Common myeloid progenitor, CD34-positive (primary cell): ENCODE measurements around the gene SSNA1.

Source experiments
- CTCF ChIA-PET: fragments of 350-600 bp; sonication (Branson Sonifier 250); formaldehyde crosslinking; loops from one replicate; lab custom pipeline; 2021; ENCODE audit warnings: antibody characterized with exemption; lab: Charles Lee
- POLR2A ChIA-PET: fragments of 350-600 bp; sonication (Branson Sonifier 250); formaldehyde crosslinking; loops from one replicate; lab custom pipeline; 2021; ENCODE audit warnings: antibody characterized with exemption; lab: Charles Lee
- DNase-seq, 3 donors: peaks; one replicate each; pipeline versions ENCODE4 v3.0.0 to v3.0.0-alpha.2; 2013
- H3K27ac ChIP-seq, 2 experiments: 1 replicate in 1 of 2; 2 replicates in 1 of 2; pipeline ENCODE4 v1.7.0; 2013; ENCODE audit warnings: inconsistent platforms in 2 of 2, low read length in 2 of 2, mild to moderate bottlenecking in 2 of 2, low read depth in 1 of 2, moderate library complexity in 1 of 2; ENCODE audit not compliant: severe bottlenecking in 2 of 2, insufficient read depth in 1 of 2, poor library complexity in 1 of 2
- H3K27me3 ChIP-seq, 5 experiments: replicated peaks in 2 of 5; 1 replicate in 3 of 5; 2 replicates in 2 of 5; pipeline versions ENCODE4 v1.6.1 to v1.7.0; 2013; ENCODE audit warnings: low read length in 4 of 5, mild to moderate bottlenecking in 2 of 5, moderate library complexity in 2 of 5, inconsistent platforms in 1 of 5; ENCODE audit not compliant: insufficient read depth in 5 of 5, control insufficient read depth in 4 of 5
- H3K36me3 ChIP-seq, 4 experiments: 1 replicate in 2 of 4; 2 replicates in 2 of 4; pipeline versions ENCODE4 v1.6.1 to v1.7.0; 2013; ENCODE audit warnings: low read length in 3 of 4, control low read depth in 1 of 4, mild to moderate bottlenecking in 1 of 4; ENCODE audit not compliant: control insufficient read depth in 4 of 4, insufficient read depth in 4 of 4
- H3K4me1 ChIP-seq, 4 experiments: 1 replicate in 3 of 4; 2 replicates in 1 of 4; pipeline versions ENCODE4 v1.6.1 to v1.7.1; 2013; ENCODE audit warnings: low read length in 3 of 4, mild to moderate bottlenecking in 3 of 4, control low read depth in 1 of 4, inconsistent platforms in 1 of 4, moderate library complexity in 1 of 4; ENCODE audit not compliant: control insufficient read depth in 4 of 4, insufficient read depth in 4 of 4; ENCODE audit errors: control extremely low read depth in 1 of 4
- H3K4me3 ChIP-seq, 7 experiments: 1 replicate in 4 of 7; 2 replicates in 3 of 7; pipeline versions ENCODE4 v1.5.1 to v1.7.0; 2013; ENCODE audit warnings: mild to moderate bottlenecking in 7 of 7, low read length in 6 of 7, moderate library complexity in 6 of 7, inconsistent platforms in 2 of 7, low read depth in 2 of 7, control low read depth in 1 of 7; ENCODE audit not compliant: insufficient read depth in 4 of 7, control insufficient read depth in 1 of 7; ENCODE audit errors: extremely low read depth in 1 of 7
- H3K9me3 ChIP-seq, 5 experiments: 1 replicate in 4 of 5; 2 replicates in 1 of 5; pipeline versions ENCODE4 v1.6.1 to v1.7.1; 2013; ENCODE audit warnings: low read length in 4 of 5, mild to moderate bottlenecking in 2 of 5, inconsistent platforms in 1 of 5, low read depth in 1 of 5, moderate library complexity in 1 of 5; ENCODE audit not compliant: control insufficient read depth in 4 of 5, insufficient read depth in 2 of 5; ENCODE audit errors: control extremely low read depth in 1 of 5
- WGBS: methylation state at CpG from one replicate; pipeline ENCODE4 v1.1.5; 2013; ENCODE audit not compliant: insufficient coverage; 5-methylcytosine and 5-hydroxymethylcytosine counted together

The SSNA1 gene

DNA sequence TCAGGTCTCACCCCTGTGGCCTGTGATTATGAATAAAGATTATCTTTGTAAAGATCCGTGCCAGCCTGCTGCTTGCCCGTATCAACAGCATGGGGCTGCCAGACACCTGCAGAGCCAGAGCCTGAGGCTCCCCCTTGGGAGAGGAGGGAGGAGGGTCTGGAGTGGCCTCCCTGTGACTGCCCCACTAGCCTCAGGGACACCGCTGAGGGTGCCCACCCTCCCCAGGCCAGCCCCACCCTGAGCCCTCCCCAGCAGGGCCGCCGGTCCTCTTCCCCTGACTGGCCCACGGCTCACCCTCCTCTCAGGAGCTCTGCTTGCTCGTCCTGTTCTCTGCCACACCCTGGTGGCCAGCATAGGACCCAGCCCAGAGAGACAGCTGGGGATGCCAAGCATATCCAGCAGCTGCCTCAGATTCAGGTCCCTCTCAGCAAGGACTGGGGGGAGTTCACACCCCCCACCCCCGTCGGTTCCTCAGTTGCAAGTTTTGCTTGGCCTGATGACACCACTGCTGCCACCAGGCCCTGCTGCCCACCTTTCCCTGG is 1.9 kb downstream of the SSNA1 start:
- Histone ChIP-seq H3K36me3 (peaks cover 5 to 53% (median 26%) of the 10 kb centered on the region in 4 experiments), H3K27me3 (no peaks in the 10 kb centered on the region), H3K4me1 (peaks cover 3 to 39% (median 36%) of the 10 kb centered on the region in 4 experiments), H3K9me3 (no peaks in the 10 kb centered on the region), H3K27ac (peak overlapping the region in 1 of 2 experiments; percentile 90), H3K4me3 (peak overlapping the region in 2 of 7 experiments; percentile 98 to 99)
- ChIA-PET CTCF (interaction anchor here (0.8 to 6.1 kb wide), 10 partner anchors 8 to 59 kb away, joined by 3 to 33 read pairs (median 6); partner anchors contain the start of genes LRRC26, RNF208, RNF224 and TMEM210), POLR2A (no interaction called here)
- WGBS = 95% methylated on average over 9 of the region's 9 CpGs
- DNase-seq = no peak

DNA sequence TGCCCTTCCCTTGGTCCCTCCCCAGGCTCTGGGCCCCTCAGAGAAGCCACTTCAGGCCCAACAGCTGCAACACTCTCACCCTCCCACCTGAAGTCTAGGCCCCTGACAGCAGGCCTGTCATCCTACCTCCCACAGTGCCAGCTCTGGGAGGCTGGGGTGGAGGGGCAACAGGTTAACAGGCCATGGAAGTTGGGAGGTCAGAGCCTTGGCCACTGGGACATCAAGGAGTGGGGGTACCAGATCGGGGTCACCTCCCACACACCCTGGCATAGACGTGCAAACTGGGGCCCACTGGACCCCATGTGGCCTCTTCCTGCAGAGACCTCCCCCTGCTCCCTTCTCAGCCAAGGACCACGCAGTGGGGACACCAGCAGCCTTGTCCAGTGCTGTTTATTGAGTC is 2.8 kb downstream of the SSNA1 start:
- DNase-seq = no peak
- Histone ChIP-seq H3K9me3 (no peaks in the 10 kb centered on the region), H3K4me3 (no peak overlapping the region), H3K36me3 (peaks cover 5 to 44% (median 19%) of the 10 kb centered on the region in 4 experiments), H3K4me1 (peaks cover 3 to 39% (median 36%) of the 10 kb centered on the region in 4 experiments), H3K27ac (no peak overlapping the region), H3K27me3 (no peaks in the 10 kb centered on the region)
- POLR2A ChIA-PET = no interaction called here
- CTCF ChIA-PET = interaction anchor here (1.0 to 6.1 kb wide), 2 partner anchors 15 to 45 kb away, joined by 3 to 33 read pairs; no protein-coding TSS in a partner anchor
- WGBS = 77% methylated on average over 3 of the region's 3 CpGs

DNA sequence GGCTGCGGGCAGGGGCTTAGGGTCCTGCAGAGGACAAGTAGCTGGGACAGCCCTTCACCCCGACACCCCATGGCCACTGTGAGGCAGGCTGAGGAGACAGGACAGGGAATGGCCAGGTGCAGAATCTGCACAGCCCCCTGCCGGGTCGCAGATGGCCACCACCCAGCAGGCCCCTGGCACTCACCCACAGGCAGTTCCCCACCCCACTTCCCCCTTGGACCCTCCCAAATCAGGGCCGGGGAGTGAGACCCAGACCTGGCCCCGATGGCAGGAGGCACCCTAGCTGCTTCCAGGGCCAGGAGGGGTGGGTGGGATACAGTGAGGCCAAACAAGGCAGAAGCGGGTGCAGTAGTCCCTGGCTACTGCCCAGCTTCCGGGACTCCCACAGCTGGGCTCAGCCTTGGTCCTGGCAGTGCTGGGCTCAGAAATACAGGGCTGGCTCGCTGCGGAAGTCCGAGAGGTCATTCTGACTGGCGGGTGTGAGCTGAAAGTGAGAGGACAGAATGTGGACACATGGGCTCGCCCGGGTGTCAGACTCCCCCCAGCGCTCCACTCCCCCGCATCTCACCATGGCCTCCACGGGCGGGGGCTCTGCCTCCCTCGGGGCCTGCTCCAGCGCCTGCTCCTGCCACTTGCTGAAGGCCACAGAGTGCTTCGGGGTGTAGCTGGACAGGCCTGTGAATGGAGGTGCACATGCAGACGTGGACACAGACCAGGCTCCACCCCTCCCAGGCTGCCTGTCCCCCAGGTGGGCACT is 3.4 kb downstream of the SSNA1 start:
- Histone ChIP-seq H3K27ac (no peak overlapping the region), H3K36me3 (peaks cover 4 to 38% (median 15%) of the 10 kb centered on the region in 4 experiments), H3K27me3 (no peaks in the 10 kb centered on the region), H3K9me3 (no peaks in the 10 kb centered on the region), H3K4me3 (no peak overlapping the region), H3K4me1 (peaks cover 3 to 32% (median 30%) of the 10 kb centered on the region in 4 experiments)
- DNase-seq = no peak
- ChIA-PET CTCF (interaction anchor here (1.0 to 6.1 kb wide), 5 partner anchors 12 to 45 kb away, joined by 3 to 33 read pairs (median 5); partner anchors contain the start of gene RNF224), POLR2A (no interaction called here)
- 98% methylated on average over 13 of the region's 22 CpGs for WGBS

- no peak for DNase-seq
- peaks cover 3 to 27% (median 25%) of the 10 kb centered on the region in 4 experiments for H3K4me1 ChIP-seq
- 98% methylated on average over 10 of the region's 10 CpGs for WGBS
- no peaks in the 10 kb centered on the region for H3K27me3 ChIP-seq
- peaks cover 0 to 35% (median 14%) of the 10 kb centered on the region in 4 experiments for H3K36me3 ChIP-seq
- H3K27ac ChIP-seq = no peak overlapping the region
- ChIA-PET POLR2A (interaction anchor here (0.6 kb wide), 1 partner anchor 357 kb away, joined by 7 read pairs; no protein-coding TSS in a partner anchor), CTCF (interaction anchor here (1.3 to 2.5 kb wide), 3 partner anchors 12 to 34 kb away, joined by 3 to 12 read pairs (median 5); partner anchors contain the start of gene RNF224)
- no peaks in the 10 kb centered on the region for H3K9me3 ChIP-seq
- H3K4me3 ChIP-seq = no peak overlapping the region
Observed at GRCh38 chr9:137192448-137192780, 3.9 kb downstream of the SSNA1 start.

DNA sequence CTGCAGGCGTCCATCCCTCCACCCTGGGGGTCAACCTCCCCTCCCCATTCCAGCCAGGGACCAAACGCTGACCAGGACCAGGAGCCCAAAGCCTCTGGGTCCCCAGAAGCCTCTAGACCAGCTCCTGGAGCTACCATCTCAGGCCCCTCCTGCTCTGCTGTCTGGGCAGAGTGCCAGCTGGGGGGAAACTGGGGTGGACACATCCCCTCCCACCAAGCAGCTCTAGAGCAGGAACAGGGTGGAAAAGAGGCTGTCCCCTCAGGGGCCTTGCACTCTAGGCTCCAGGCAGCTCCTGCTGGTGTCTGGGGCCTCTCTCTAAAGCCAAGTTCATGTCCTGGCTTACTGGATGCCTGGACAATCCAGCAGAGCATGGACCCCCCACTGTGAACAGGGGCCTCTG is 4.4 kb downstream of the SSNA1 start:
- WGBS = 100% methylated on average over 1 of the region's 2 CpGs
- H3K27me3 ChIP-seq = no peaks in the 10 kb centered on the region
- no peak overlapping the region for H3K4me3 ChIP-seq
- peaks cover 3 to 25% (median 21%) of the 10 kb centered on the region in 4 experiments for H3K4me1 ChIP-seq
- peaks cover 0 to 35% (median 14%) of the 10 kb centered on the region in 4 experiments for H3K36me3 ChIP-seq
- H3K27ac ChIP-seq = no peak overlapping the region
- no peaks in the 10 kb centered on the region for H3K9me3 ChIP-seq
- CTCF ChIA-PET = interaction anchor here (1.3 to 2.5 kb wide), 3 partner anchors 11 to 34 kb away, joined by 3 to 12 read pairs (median 5); partner anchors contain the start of gene RNF224
- DNase-seq = no peak
- POLR2A ChIA-PET = interaction anchor here (0.6 kb wide), 1 partner anchor 358 kb away, joined by 7 read pairs; no protein-coding TSS in a partner anchor

GRCh38 chr9:137193771-137194170 is 5.3 kb downstream of the SSNA1 start:
- ChIA-PET CTCF (interaction anchor here (1.2 to 2.5 kb wide), 4 partner anchors 14 to 74 kb away, joined by 3 to 12 read pairs (median 4); partner anchors contain the start of genes RNF208 and RNF224), POLR2A (no interaction called here)
- Histone ChIP-seq H3K27ac (no peak overlapping the region), H3K4me3 (no peak overlapping the region), H3K36me3 (peaks cover 0 to 35% (median 14%) of the 10 kb centered on the region in 4 experiments), H3K27me3 (no peaks in the 10 kb centered on the region), H3K9me3 (no peaks in the 10 kb centered on the region), H3K4me1 (peaks cover 3 to 31% (median 19%) of the 10 kb centered on the region in 4 experiments)
- DNase-seq = no peak
- WGBS = 98% methylated on average over 12 of the region's 14 CpGs
